Caco-2 (cell line): ENCODE measurements around the gene RALGPS1. TPM values are rescaled to one million over a fixed set of nuclear protein-coding genes. Genes with fewer than 3 reads are reported as not detected.

Source experiments
- BruUV-seq: library from RNA; stranded (reverse); fragments of 400-500 nt; replicated peaks from 2 replicates; lab custom pipeline; 2021; lab: Mats Ljungman, UMichigan
- CTCF ChIA-PET: fragments of 300-600 bp; sonication (Branson Sonifier 250); formaldehyde crosslinking; loops from one replicate; lab custom pipeline; 2022; ENCODE audit warnings: antibody characterized with exemption; lab: Charles Lee
- POLR2A ChIA-PET: fragments of 300-600 bp; sonication (Branson Sonifier 250); formaldehyde crosslinking; loops from one replicate; lab custom pipeline; 2022; ENCODE audit warnings: antibody characterized with exemption; lab: Charles Lee
- DNase-seq, 2 experiments: peaks; one replicate each; pipeline versions ENCODE4 v3.0.0 to v3.0.0-alpha.2; 2020 to 2022
- H3K27me3 ChIP-seq: replicated peaks from 2 replicates; pipeline ENCODE4 v1.6.0; 2011; ENCODE audit warnings: low read length; ENCODE audit not compliant: control insufficient read depth, insufficient read depth
- H3K36me3 ChIP-seq: 2 replicates; pipeline ENCODE4 v1.5.1; 2011; ENCODE audit warnings: low read length; ENCODE audit not compliant: control insufficient read depth, insufficient read depth
- H3K4me1 ChIP-seq: fragments of 250-450 bp; sonication (Bioruptor Pico); 2 replicates; pipeline ENCODE4 v1.5.1; 2020; ENCODE audit warnings: mild to moderate bottlenecking
- H3K4me3 ChIP-seq: 2 replicates; pipeline ENCODE4 v1.5.1; 2011; ENCODE audit warnings: low read depth, mild to moderate bottlenecking, control low read depth, low read length
- H3K9me3 ChIP-seq: fragments of 250-450 bp; sonication (Bioruptor Pico); 2 replicates; pipeline ENCODE4 v1.5.1; 2020; ENCODE audit warnings: mild to moderate bottlenecking, moderate library complexity
- H3K27ac Mint-ChIP-seq: one replicate; pipeline ENCODE4 v1.8.0; 2022; ENCODE audit warnings: mixed read lengths; ENCODE audit not compliant: unreplicated experiment
- H3K27me3 Mint-ChIP-seq: one replicate; pipeline ENCODE4 v1.8.0; 2022; ENCODE audit warnings: mixed read lengths; ENCODE audit not compliant: insufficient read depth, unreplicated experiment
- H3K36me3 Mint-ChIP-seq: one replicate; pipeline ENCODE4 v1.8.0; 2022; ENCODE audit warnings: mild to moderate bottlenecking, mixed read lengths; ENCODE audit not compliant: insufficient read depth, unreplicated experiment
- H3K4me1 Mint-ChIP-seq: one replicate; pipeline ENCODE4 v1.8.0; 2022; ENCODE audit warnings: low read depth, mixed read lengths; ENCODE audit not compliant: unreplicated experiment
- H3K4me3 Mint-ChIP-seq: one replicate; pipeline ENCODE4 v1.8.0; 2022; ENCODE audit warnings: mild to moderate bottlenecking, moderate library complexity, mixed read lengths; ENCODE audit not compliant: unreplicated experiment
- H3K9me3 Mint-ChIP-seq: one replicate; pipeline ENCODE4 v1.8.0; 2022; ENCODE audit warnings: mixed read lengths; ENCODE audit not compliant: unreplicated experiment
- CTCF ChIP-seq, 2 experiments: fragments of 200-600 bp in 1 of 2; IDR thresholded peaks; 1 replicate in 1 of 2; 2 replicates in 1 of 2; pipeline versions ENCODE4 v1.5.1 to v1.8.0; 2011 to 2022; ENCODE audit warnings: antibody characterized with exemption in 1 of 2, control low read depth in 1 of 2, inconsistent platforms in 1 of 2, low read depth in 1 of 2, low read length in 1 of 2, mild to moderate bottlenecking in 1 of 2, moderate library complexity in 1 of 2; ENCODE audit not compliant: insufficient read depth in 1 of 2, severe bottlenecking in 1 of 2, unreplicated experiment in 1 of 2
- intact Hi-C: fragments of 100-400 bp; cut with micrococcal nuclease; formaldehyde crosslinking; loops from one replicate; pipeline ENCODE4 v1.10.0; 2022; ENCODE audit not compliant: unreplicated experiment
- total RNA-seq: library from RNA; stranded (reverse); gene quantifications from 2 replicates; pipeline ENCODE4 v1.2.3, GENCODE V29; 2022

The RALGPS1 gene
- total RNA-seq, 1 experiment from 2014 or later = 41.5 TPM

- no peak for DNase-seq
- Histone ChIP-seq H3K27me3 (no peaks in the 10 kb centered on the region), H3K9me3 (no peaks in the 10 kb centered on the region), H3K4me1 (peaks cover 11% of the 10 kb centered on the region), H3K36me3 (no peaks in the 10 kb centered on the region), H3K4me3 (no peak overlapping the region)
- POLR2A ChIA-PET = no interaction called here
- CTCF ChIA-PET = no interaction called here
- Mint-ChIP-seq H3K4me1 (peaks cover 6% of the 10 kb centered on the region), H3K4me3 (no peak overlapping the region), H3K27ac (no peak overlapping the region), H3K9me3 (no peaks in the 10 kb centered on the region), H3K36me3 (no peaks in the 10 kb centered on the region), H3K27me3 (no peaks in the 10 kb centered on the region)
- no peak for TF ChIP-seq CTCF (IDR thresholded peaks at IDR 0.05; ENCODE audit: insufficient read depth in 1 of 2, low read depth in 1 of 2, low read length in 1 of 2, severe bottlenecking in 1 of 2, unreplicated experiment in 1 of 2)
- BruUV-seq = no TSS peak
- intact Hi-C loops = no loop called here
These were observed 240.0 kb downstream of the RALGPS1 start for GRCh38 chr9:127154390-127155191.

GRCh38 chr9:127155314-127155960 is 240.9 kb downstream of the RALGPS1 start:
- ChIA-PET POLR2A (no interaction called here), CTCF (no interaction called here)
- no peaks in the 10 kb centered on the region for H3K27me3 ChIP-seq
- peaks cover 9% of the 10 kb centered on the region for H3K4me1 Mint-ChIP-seq
- no peaks in the 10 kb centered on the region for H3K9me3 Mint-ChIP-seq
- no peaks in the 10 kb centered on the region for H3K36me3 ChIP-seq
- H3K4me3 ChIP-seq = no peak overlapping the region
- intact Hi-C loops = no loop called here
- no peak for TF ChIP-seq CTCF (IDR thresholded peaks at IDR 0.05; ENCODE audit: insufficient read depth in 1 of 2, low read depth in 1 of 2, low read length in 1 of 2, severe bottlenecking in 1 of 2, unreplicated experiment in 1 of 2)
- no TSS peak for BruUV-seq
- H3K4me1 ChIP-seq = peaks cover 15% of the 10 kb centered on the region
- no peaks in the 10 kb centered on the region for H3K36me3 Mint-ChIP-seq
- H3K27me3 Mint-ChIP-seq = no peaks in the 10 kb centered on the region
- no peak for DNase-seq
- H3K4me3 Mint-ChIP-seq = no peak overlapping the region
- no peaks in the 10 kb centered on the region for H3K9me3 ChIP-seq
- no peak overlapping the region for H3K27ac Mint-ChIP-seq

GRCh38 chr9:127158786-127159324 is 244.3 kb downstream of the RALGPS1 start:
- DNase-seq = no peak
- Mint-ChIP-seq H3K36me3 (no peaks in the 10 kb centered on the region), H3K27ac (peak overlapping the region; percentile 81), H3K27me3 (no peaks in the 10 kb centered on the region), H3K9me3 (no peaks in the 10 kb centered on the region), H3K4me3 (peak overlapping the region; percentile 36), H3K4me1 (peaks cover 16% of the 10 kb centered on the region)
- no TSS peak for BruUV-seq
- Histone ChIP-seq H3K27me3 (no peaks in the 10 kb centered on the region), H3K4me3 (no peak overlapping the region), H3K4me1 (peaks cover 15% of the 10 kb centered on the region), H3K9me3 (no peaks in the 10 kb centered on the region), H3K36me3 (no peaks in the 10 kb centered on the region)
- intact Hi-C loops = loop anchor here (1.0 to 2.0 kb wide), 5 partner anchors 30 to 219 kb away; no protein-coding TSS in a partner anchor
- ChIA-PET CTCF (interaction anchor here (1.2 to 2.3 kb wide), 3 partner anchors 92 to 219 kb away, joined by 7 to 17 read pairs (median 8); no protein-coding TSS in a partner anchor), POLR2A (interaction anchor here (0.9 kb wide), 1 partner anchor 38 kb away, joined by 3 read pairs; no protein-coding TSS in a partner anchor)
- no peak for TF ChIP-seq CTCF (IDR thresholded peaks at IDR 0.05; ENCODE audit: insufficient read depth in 1 of 2, low read depth in 1 of 2, low read length in 1 of 2, severe bottlenecking in 1 of 2, unreplicated experiment in 1 of 2)
